Measurements from ENCODE around the gene RGL2.

Gene RGL2

DNA sequence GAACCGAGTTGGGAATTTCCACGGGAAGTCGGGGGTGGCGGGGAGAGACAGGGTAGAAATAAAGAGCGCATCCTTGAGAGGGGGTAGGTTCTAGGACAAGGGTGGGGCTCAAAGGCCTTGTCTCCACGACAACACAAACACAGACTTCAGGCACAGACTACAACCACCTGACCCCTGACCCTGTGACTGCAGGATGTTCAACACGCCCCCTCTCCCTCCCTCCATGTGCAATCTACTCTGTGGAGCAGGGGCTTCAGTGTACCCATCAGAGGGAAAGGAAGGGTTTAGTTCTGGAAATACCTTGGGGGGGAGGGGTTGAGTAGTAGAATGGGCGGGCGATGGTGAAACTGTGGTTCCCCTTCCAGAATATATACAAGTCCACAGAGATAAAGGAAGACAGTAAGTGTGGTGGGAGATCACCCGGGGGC is 15.8 kb upstream of the RGL2 start:
- DNase-seq (ENCODE audit: low read depth in 1 of 2, low spot score in 1 of 2) = peak in 1 of 2 experiments; percentile 78
- in situ Hi-C loops (cut with HindIII; ENCODE audit: low pct_unique_long_range_greater_than_20kb, low sequenced_read_pairs) = no loop called here
- no peak for TF ChIP-seq JUND (IDR thresholded peaks at IDR 0.05; ENCODE audit: low read depth)

DNA sequence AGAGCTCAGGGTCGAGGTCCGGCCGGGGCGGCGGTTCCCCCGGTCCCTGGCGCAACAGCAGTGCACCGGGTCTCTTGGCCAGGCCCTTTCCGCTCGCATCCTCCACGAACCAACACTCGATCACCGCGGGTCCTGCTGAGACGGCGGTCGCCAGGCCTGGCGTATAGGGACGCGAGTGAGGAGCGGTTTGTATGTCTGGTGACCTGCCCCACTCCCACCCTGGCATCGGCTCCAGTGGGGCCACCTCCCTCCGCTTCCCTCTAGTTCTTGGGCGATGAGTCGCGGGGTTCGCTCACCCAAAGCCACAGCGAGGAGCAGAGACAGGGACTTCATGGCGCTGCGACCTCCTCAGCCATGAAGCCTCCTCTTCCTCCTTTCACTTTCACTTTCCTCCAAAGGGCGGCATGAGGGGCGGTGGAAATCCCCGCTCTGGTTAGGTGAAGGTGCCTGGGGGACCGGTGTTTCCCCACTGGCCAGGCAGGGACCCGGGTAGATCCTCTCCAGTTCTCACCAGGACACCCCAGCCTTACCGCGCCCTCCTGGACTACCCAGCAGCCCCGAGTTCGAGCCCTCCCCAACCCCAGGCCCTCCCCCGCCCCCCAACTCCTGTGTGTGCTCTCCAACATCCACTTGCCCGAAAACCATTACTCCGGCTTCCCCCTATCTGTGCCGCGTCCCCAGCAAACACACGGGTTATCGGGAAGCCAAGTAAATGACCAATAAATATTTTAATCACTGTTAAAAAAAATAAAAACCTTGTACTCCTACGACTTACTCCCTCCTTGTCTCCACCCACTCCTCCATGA is 15.2 kb upstream of the RGL2 start, which contains the start of gene TAPBP:
TSS of gene TAPBP (minus strand) at position 370 of the 806 bp plus-strand sequence. CDS start at position 333, 37 bp downstream.
- TF ChIP-seq JUND (IDR thresholded peaks at IDR 0.05; ENCODE audit: low read depth) = no peak
- in situ Hi-C loops (cut with HindIII; ENCODE audit: low pct_unique_long_range_greater_than_20kb, low sequenced_read_pairs) = no loop called here
- peak in 1 of 2 experiments; percentile 69 for DNase-seq (ENCODE audit: low read depth in 1 of 2, low spot score in 1 of 2)

DNA sequence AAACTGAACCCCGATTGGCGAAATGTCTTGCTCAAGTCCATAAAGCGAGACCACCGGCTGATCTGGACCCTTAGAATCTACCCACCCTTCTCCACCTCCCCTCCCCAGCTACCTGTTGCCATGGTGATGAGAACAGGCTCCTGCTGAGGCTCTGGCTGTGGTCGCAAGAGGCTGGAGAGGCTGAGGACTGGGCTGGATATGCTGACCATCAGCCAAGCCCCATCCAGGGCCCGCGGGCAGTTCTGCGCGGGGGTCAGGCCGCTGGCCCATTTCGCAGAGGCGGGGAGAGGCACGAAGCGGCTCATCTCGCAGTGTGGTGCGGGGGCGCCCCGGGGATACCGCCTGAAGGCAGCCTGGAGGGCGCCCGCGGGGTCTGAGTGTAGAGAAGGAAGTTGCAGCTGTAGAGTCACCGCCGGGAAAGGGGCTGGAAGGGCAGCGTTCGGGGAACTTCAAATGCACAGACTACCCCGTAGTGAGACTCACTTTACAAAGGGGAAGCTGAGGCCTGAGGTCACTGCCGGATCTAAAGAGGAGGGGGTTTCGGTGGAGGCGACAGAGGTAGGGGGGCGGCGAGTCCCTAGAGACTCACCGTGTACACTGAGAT is 14.5 kb upstream of the RGL2 start:
- in situ Hi-C loops (cut with HindIII; ENCODE audit: low pct_unique_long_range_greater_than_20kb, low sequenced_read_pairs) = no loop called here
- TF ChIP-seq JUND (IDR thresholded peaks at IDR 0.05; ENCODE audit: low read depth) = no peak
- DNase-seq (ENCODE audit: low read depth in 1 of 2, low spot score in 1 of 2) = peak in 1 of 2 experiments; percentile 27

GRCh38 chr6:33312361-33313104 is 13.8 kb upstream of the RGL2 start:
- in situ Hi-C loops (cut with HindIII; ENCODE audit: low pct_unique_long_range_greater_than_20kb, low sequenced_read_pairs) = no loop called here
- peak; percentile 82 to 89 for DNase-seq (ENCODE audit: low read depth in 1 of 2, low spot score in 1 of 2)
- TF ChIP-seq JUND (IDR thresholded peaks at IDR 0.05; ENCODE audit: low read depth) = no peak

DNA sequence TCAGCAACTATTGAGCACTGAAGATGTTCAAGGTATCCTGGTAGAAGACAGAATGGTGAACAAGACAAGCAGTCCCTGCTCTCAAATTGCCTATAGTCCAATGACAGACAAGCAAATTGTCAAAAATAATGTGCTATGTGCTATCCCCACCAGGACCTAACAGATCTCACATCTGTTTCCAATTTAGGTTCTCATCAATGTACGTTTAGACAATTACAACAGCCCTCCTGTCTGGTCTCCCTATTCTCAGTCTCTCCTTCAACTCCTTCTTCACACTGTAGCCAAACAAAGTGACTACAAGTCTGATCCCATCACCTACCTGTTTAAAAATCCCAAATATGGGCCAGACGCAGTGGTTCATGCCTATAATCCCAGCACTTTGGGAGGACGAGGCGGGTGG is 7.6 kb upstream of the RGL2 start:
- no peak for DNase-seq (ENCODE audit: low read depth in 1 of 2, low spot score in 1 of 2)
- TF ChIP-seq JUND (IDR thresholded peaks at IDR 0.05; ENCODE audit: low read depth) = no peak
- in situ Hi-C loops (cut with HindIII; ENCODE audit: low pct_unique_long_range_greater_than_20kb, low sequenced_read_pairs) = no loop called here

GRCh38 chr6:33305052-33305451 is 6.3 kb upstream of the RGL2 start:
- no peak for TF ChIP-seq JUND (IDR thresholded peaks at IDR 0.05; ENCODE audit: low read depth)
- DNase-seq (ENCODE audit: low read depth in 1 of 2, low spot score in 1 of 2) = no peak
- in situ Hi-C loops (cut with HindIII; ENCODE audit: low pct_unique_long_range_greater_than_20kb, low sequenced_read_pairs) = no loop called here

- in situ Hi-C loops (cut with HindIII; ENCODE audit: low pct_unique_long_range_greater_than_20kb, low sequenced_read_pairs) = no loop called here
Observed at GRCh38 chr6:33304216-33304615, 5.5 kb upstream of the RGL2 start.

DNA sequence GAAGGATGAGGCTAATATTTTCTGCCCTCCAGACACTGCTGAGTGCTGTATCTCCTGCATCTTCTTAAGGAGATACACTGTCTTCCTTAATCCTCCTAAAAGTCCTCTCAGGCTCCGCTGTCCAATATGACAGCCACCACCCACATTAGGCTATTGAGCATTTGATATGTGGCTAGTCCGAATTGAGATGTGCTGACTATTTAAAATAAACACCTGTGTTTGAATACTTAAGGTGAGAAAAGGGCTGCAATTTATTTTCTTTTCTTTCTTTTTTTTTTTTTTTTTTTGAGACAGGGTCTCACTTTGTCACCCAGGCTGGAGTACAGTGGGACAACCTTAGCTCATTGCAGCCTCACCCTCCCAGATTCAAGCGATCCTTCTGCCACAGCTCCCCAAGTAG is 3.1 kb upstream of the RGL2 start:
- TF ChIP-seq JUND (IDR thresholded peaks at IDR 0.05; ENCODE audit: low read depth) = no peak
- in situ Hi-C loops (cut with HindIII; ENCODE audit: low pct_unique_long_range_greater_than_20kb, low sequenced_read_pairs) = no loop called here
- DNase-seq (ENCODE audit: low read depth in 1 of 2, low spot score in 1 of 2) = no peak

More at GRCh38 chr6:33304216-33304615, 5.5 kb upstream of the RGL2 start:
- no peak for TF ChIP-seq JUND (IDR thresholded peaks at IDR 0.05; ENCODE audit: low read depth)
- no peak for DNase-seq (ENCODE audit: low read depth in 1 of 2, low spot score in 1 of 2)

DNA sequence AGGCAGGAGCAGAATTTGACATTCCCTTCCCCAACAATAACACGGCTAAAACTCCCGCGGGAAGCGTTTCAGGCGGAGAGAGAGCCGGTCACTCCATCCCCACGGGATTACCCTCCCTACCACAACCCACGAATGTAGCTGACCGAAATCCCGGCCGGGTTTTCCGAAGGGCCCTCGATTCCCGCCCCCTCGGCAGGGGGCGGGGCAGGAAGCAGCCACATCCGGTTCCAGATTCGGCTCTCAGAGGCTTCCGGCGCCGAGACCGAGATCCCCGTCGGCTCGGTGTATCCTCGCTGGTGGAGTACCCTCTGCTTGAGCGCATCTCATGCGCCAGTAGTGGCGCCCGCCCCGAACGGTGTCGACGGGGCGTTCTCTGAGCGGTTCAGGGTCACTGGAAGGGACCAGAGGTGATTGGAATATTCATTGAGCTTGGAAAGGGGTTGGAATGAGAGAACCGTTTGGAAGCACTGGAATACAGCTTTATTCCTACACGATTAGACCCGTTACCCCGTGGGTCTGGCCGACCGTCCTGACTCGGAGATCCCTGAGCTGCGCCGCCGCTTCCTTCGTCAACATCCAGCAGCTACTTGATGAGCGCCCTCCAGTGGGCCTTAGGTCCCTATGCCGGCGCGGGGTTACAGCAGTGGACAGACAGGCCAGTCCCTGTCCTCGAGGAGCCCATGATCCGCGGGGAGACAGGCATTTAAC is 649 bp upstream of the RGL2 start:
- DNase-seq (ENCODE audit: low read depth in 1 of 2, low spot score in 1 of 2) = peak; percentile 61 to 95
- TF ChIP-seq JUND (IDR thresholded peaks at IDR 0.05; ENCODE audit: low read depth) = no peak; the same call in none of the 2 replicates
- in situ Hi-C loops (cut with HindIII; ENCODE audit: low pct_unique_long_range_greater_than_20kb, low sequenced_read_pairs) = no loop called here

- TF ChIP-seq JUND (IDR thresholded peaks at IDR 0.05; ENCODE audit: low read depth) = no peak
- DNase-seq (ENCODE audit: low read depth in 1 of 2, low spot score in 1 of 2) = peak; percentile 86 to 98
- in situ Hi-C loops (cut with HindIII; ENCODE audit: low pct_unique_long_range_greater_than_20kb, low sequenced_read_pairs) = no loop called here
Observed at GRCh38 chr6:33297956-33298772, 578 bp downstream of the RGL2 start.

DNA sequence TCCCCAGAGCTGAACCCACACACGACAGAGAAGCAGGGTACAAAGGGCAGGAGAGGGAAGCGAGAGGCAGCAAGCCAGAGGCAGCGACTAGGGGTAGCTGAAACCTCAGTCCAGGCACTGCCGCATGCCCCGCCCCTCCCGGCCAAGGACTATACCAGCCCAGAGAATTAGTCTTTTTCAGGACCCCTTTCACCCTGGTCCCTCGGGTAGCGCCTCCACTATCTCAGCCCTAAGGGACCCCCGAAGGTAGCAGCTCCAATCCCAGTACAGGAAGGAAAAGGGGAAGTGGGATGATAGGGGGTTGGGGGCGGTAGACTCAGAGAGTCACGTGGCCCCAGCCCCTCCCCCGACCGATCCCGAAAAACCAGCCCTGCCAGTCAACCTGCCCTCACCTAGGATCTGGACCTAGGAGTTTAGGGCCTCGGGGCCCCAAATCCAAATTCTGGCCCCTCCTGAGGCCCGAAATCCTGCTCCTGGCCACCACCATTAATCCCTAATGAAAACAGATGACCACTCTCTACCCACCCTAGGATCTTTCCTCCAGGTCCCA is 1.3 kb downstream of the RGL2 start:
- TF ChIP-seq JUND (IDR thresholded peaks at IDR 0.05; ENCODE audit: low read depth) = 0 out of 2 replicates have a peak, but pooled peaks have one; percentile 12
- peak; percentile 81 to 94 for DNase-seq (ENCODE audit: low read depth in 1 of 2, low spot score in 1 of 2)

More for the DNA sequence above, 1.3 kb downstream of the RGL2 start:
- in situ Hi-C loops (cut with HindIII; ENCODE audit: low pct_unique_long_range_greater_than_20kb, low sequenced_read_pairs) = no loop called here
